ENCODE data around the gene SLMAP. TPM values are rescaled to one million over a fixed set of nuclear protein-coding genes. Genes with fewer than 3 reads are reported as not detected.

SLMAP gene
- total and polyA plus RNA-seq, 2 of the 4 experiments (the other 2 are of a cell fraction): 15.5 to 26.5 TPM

DNA sequence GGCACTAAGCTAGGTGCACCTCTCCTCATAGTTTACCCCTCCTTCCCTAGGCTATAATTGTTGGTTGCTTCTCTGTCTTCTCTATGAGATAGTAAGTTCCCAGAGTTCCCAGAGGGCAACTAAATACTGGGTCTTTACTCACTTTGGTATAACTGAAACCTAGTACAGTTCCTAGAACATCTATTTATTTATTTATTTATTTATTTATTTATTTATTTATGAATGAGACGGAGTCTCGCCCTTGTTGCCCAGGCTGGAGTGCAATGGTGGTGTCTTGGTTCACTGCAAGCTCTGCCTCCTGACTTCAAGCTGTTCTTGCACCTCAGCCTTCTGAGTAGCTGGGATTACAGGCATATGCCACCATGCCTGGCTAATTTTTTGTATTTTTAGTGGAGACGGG lies 181.0 kb downstream of the SLMAP start:
- Histone ChIP-seq H2BK120ac (ENCODE audit: low read depth, low read length) (no peak overlapping the region), H3K4ac (ENCODE audit: low read depth, low read length) (no peak overlapping the region), H3K9me3 (ENCODE audit: control insufficient read depth, insufficient read depth, low read length) (peaks cover 3% of the 10 kb centered on the region), H3K14ac (replicated peaks; ENCODE audit: low read depth, low read length) (no peak overlapping the region; the same call in 1 of the 2 replicates), H3K9ac (ENCODE audit: low read depth, low read length) (no peak overlapping the region), H4K91ac (ENCODE audit: insufficient read depth, low read depth, low read length) (no peak overlapping the region), H2AK9ac (replicated peaks; ENCODE audit: low read depth, low read length, poor library complexity) (no peak overlapping the region), H3K23ac (ENCODE audit: low read depth, low read length) (no peak overlapping the region), H4K20me1 (ENCODE audit: insufficient read depth, low read length) (no peaks in the 10 kb centered on the region), H4K5ac (ENCODE audit: low read depth, low read length) (no peak overlapping the region), H4K8ac (ENCODE audit: low read depth in 2 of 2, low read length in 2 of 2) (no peak overlapping the region), H3K4me2 (ENCODE audit: low read depth, low read length) (no peak overlapping the region), H3K36me3 (ENCODE audit: control insufficient read depth, insufficient read depth, low read length) (peaks cover 3% of the 10 kb centered on the region; the same call in 1 of the 2 replicates), H3K27me3 (ENCODE audit: control insufficient read depth, insufficient read depth, low read length) (no peaks in the 10 kb centered on the region), H3K4me1 (ENCODE audit: control insufficient read depth, insufficient read depth, low read length) (no peaks in the 10 kb centered on the region), H3K27ac (ENCODE audit: insufficient read depth, low read length) (no peak overlapping the region), H3K9me1 (ENCODE audit: insufficient read depth, low read length) (no peaks in the 10 kb centered on the region; the same call in 1 of the 2 replicates), H3K18ac (ENCODE audit: low read depth, low read length) (no peak overlapping the region), H2AFZ (replicated peaks; ENCODE audit: low read length, poor library complexity) (no peak overlapping the region), H3K4me3 (ENCODE audit: insufficient read depth, low read depth, low read length) (no peak overlapping the region), H2BK15ac (ENCODE audit: low read depth, low read length) (no peak overlapping the region), H2BK20ac (ENCODE audit: low read depth, low read length) (no peak overlapping the region), H3K79me1 (ENCODE audit: low read depth in 1 of 2, low read length in 2 of 2) (no peaks in the 10 kb centered on the region), H3K56ac (ENCODE audit: extremely low read depth, insufficient read depth, low read length) (no peak overlapping the region), H2AK5ac (ENCODE audit: low read depth, low read length) (no peak overlapping the region), H2BK5ac (ENCODE audit: low read depth, low read length, poor library complexity, severe bottlenecking) (no peak overlapping the region)
- 100% methylated on average over 2 of the region's 3 CpGs; no CpG with 5 or more reads in 1 of the 2 experiments for WGBS, 2 experiments (ENCODE audit: extremely low coverage in 2 of 2, insufficient read length in 1 of 2)
- no TSS peak for BruUV-seq (replicated peaks)
- TF ChIP-seq CHD1 (IDR thresholded peaks at IDR 0.05; ENCODE audit: low read depth, low read length): no peak
- no peak for TF ChIP-seq POLR2A (IDR thresholded peaks at IDR 0.05; ENCODE audit: low read depth, low read length)
- TF ChIP-seq SMC3 (IDR thresholded peaks at IDR 0.05; ENCODE audit: low read depth, low read length): no peak
- no peak for TF ChIP-seq MAZ (IDR thresholded peaks at IDR 0.05; ENCODE audit: borderline replicate concordance, low read depth, low read length)
- no peak for TF ChIP-seq RFX5 (IDR thresholded peaks at IDR 0.05; ENCODE audit: low read depth, low read length)
- TF ChIP-seq MXI1 (IDR thresholded peaks at IDR 0.05; ENCODE audit: borderline replicate concordance, low read depth, low read length): no peak
- TF ChIP-seq NFE2L2 (IDR thresholded peaks at IDR 0.05; ENCODE audit: low read depth, low read length): no peak
- TF ChIP-seq CEBPB (IDR thresholded peaks at IDR 0.05; ENCODE audit: low read depth, low read length): no peak
- TF ChIP-seq RCOR1 (IDR thresholded peaks at IDR 0.05; ENCODE audit: insufficient replicate concordance, low read length): no peak
- TF ChIP-seq, protein P1, sequence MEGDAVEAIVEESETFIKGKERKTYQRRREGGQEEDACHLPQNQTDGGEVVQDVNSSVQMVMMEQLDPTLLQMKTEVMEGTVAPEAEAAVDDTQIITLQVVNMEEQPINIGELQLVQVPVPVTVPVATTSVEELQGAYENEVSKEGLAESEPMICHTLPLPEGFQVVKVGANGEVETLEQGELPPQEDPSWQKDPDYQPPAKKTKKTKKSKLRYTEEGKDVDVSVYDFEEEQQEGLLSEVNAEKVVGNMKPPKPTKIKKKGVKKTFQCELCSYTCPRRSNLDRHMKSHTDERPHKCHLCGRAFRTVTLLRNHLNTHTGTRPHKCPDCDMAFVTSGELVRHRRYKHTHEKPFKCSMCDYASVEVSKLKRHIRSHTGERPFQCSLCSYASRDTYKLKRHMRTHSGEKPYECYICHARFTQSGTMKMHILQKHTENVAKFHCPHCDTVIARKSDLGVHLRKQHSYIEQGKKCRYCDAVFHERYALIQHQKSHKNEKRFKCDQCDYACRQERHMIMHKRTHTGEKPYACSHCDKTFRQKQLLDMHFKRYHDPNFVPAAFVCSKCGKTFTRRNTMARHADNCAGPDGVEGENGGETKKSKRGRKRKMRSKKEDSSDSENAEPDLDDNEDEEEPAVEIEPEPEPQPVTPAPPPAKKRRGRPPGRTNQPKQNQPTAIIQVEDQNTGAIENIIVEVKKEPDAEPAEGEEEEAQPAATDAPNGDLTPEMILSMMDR (conservative IDR thresholded peaks at IDR 0.05; ENCODE audit: low read depth, low read length): no peak
- no peak for TF ChIP-seq MAFK (IDR thresholded peaks at IDR 0.05; ENCODE audit: low read depth, low read length)
- TF ChIP-seq, protein P2, sequence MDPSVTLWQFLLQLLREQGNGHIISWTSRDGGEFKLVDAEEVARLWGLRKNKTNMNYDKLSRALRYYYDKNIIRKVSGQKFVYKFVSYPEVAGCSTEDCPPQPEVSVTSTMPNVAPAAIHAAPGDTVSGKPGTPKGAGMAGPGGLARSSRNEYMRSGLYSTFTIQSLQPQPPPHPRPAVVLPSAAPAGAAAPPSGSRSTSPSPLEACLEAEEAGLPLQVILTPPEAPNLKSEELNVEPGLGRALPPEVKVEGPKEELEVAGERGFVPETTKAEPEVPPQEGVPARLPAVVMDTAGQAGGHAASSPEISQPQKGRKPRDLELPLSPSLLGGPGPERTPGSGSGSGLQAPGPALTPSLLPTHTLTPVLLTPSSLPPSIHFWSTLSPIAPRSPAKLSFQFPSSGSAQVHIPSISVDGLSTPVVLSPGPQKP (IDR thresholded peaks at IDR 0.05; ENCODE audit: borderline replicate concordance, low read depth, low read length): no peak
- in situ Hi-C loops (cut with MboI; ENCODE audit: low sequenced_read_pairs): no loop called here
- ChIA-PET POLR2A (ENCODE audit: unreplicated experiment) (interaction anchor here (0.6 kb wide), 1 partner anchor 338 kb away, joined by 6 read pairs; no protein-coding TSS in a partner anchor), CTCF (no interaction called here)
- intact Hi-C loops (cut with micrococcal nuclease): no loop called here
- ATAC-seq (ENCODE audit: low read depth) (no peak), DNase-seq (no peak)
- dilution Hi-C loops (cut with HindIII; ENCODE audit: low sequenced_read_pairs, unreplicated experiment): no loop called here
